Transverse colon (tissue), 4 donors: ENCODE data around the gene FOXO1. TPM values are rescaled to one million over a fixed set of nuclear protein-coding genes. Genes with fewer than 3 reads are reported as not detected.

Source experiments
- DNase-seq: peaks from one replicate; pipeline ENCODE4 v3.0.0-alpha.2; 2019
- H3K27ac ChIP-seq, 4 donors: fragments of 200-600 bp; sonication (generic); 2 replicates each; pipeline ENCODE4 v1.5.1; 2016 to 2018; ENCODE audit warnings: inconsistent platforms in 4 of 4
- H3K27me3 ChIP-seq: fragments of 200-600 bp; sonication (generic); 2 replicates; pipeline ENCODE4 v1.5.1; 2017; ENCODE audit warnings: inconsistent platforms
- H3K36me3 ChIP-seq, 4 donors: fragments of 200-600 bp; sonication (generic); 2 replicates each; pipeline ENCODE4 v1.5.1; 2017 to 2019; ENCODE audit warnings: inconsistent platforms in 4 of 4
- H3K4me1 ChIP-seq, 4 donors: fragments of 200-600 bp; sonication (generic); 2 replicates each; pipeline ENCODE4 v1.5.1; 2017 to 2020; ENCODE audit warnings: inconsistent platforms in 4 of 4
- H3K4me3 ChIP-seq, 4 donors: fragments of 200-600 bp; sonication (generic); 1 replicate in 1 of 4; 2 replicates in 3 of 4; pipeline versions ENCODE4 v1.5.1 to v1.6.1; 2017 to 2019; ENCODE audit warnings: inconsistent platforms in 4 of 4
- H3K9me3 ChIP-seq, 2 donors: fragments of 200-600 bp; sonication (generic); 2 replicates each; pipeline ENCODE4 v1.5.1; 2017 to 2019; ENCODE audit warnings: inconsistent platforms in 2 of 2
- CTCF ChIP-seq, 5 experiments: fragments of 200-600 bp in 3 of 5; fragments of 450-650 bp in 2 of 5; sonication (generic) in 3 of 5; IDR thresholded peaks; 1 replicate in 2 of 5; 2 replicates in 3 of 5; pipeline ENCODE4 v1.5.1; 2016 to 2017; ENCODE audit warnings: antibody characterized with exemption in 5 of 5, inconsistent platforms in 3 of 5, mild to moderate bottlenecking in 2 of 5, moderate library complexity in 1 of 5
- EP300 ChIP-seq: sonication (generic); formaldehyde crosslinking; IDR thresholded peaks from one replicate; pipeline ENCODE4 v1.6.1; 2017; ENCODE audit warnings: antibody characterized with exemption, low read depth
- POLR2A ChIP-seq: fragments of 450-650 bp; IDR thresholded peaks from one replicate; pipeline ENCODE4 v1.6.1; 2016; ENCODE audit warnings: antibody characterized with exemption, mild to moderate bottlenecking, moderate library complexity
- POLR2AphosphoS5 ChIP-seq, 3 donors: sonication (generic); formaldehyde crosslinking; IDR thresholded peaks; one replicate each; pipeline ENCODE4 v1.6.1; 2016; ENCODE audit warnings: antibody characterized with exemption in 3 of 3
- WGBS, 2 donors: methylation state at CpG; one replicate each; pipeline ENCODE4 v1.1.5; 2018; ENCODE audit warnings: low coverage in 1 of 2; 5-methylcytosine and 5-hydroxymethylcytosine counted together
- in situ Hi-C, 4 donors: fragments of 200-750 bp; cut with MboI; loops; one replicate each; pipeline versions ENCODE4 v1.15.0 to v1.15.1; 2017; ENCODE audit warnings: low sequenced_read_pairs in 3 of 4, low pct_ligation_motif_present in 1 of 4, low pct_unique_long_range_greater_than_20kb in 1 of 4
- intact Hi-C: fragments of 100-400 bp; cut with DNase I; formaldehyde crosslinking; loops from one replicate; pipeline ENCODE4 v1.15.1; 2023; ENCODE audit warnings: low total_unique reads
- total RNA-seq, 4 donors: library from RNA; depleted of rRNA; stranded (reverse); fragments of >200 nt; gene quantifications; one replicate each; pipeline ENCODE4 v1.1.0, GENCODE V29; 2016

The FOXO1 gene
- total RNA-seq, 4 donors from 2014 or later: 19.1 to 48.9 (median 38.3) TPM

- H3K9me3 ChIP-seq: no peaks in the 10 kb centered on the region
- H3K4me3 ChIP-seq: no peak overlapping the region
- TF ChIP-seq CTCF (IDR thresholded peaks at IDR 0.05) (no peak), POLR2AphosphoS5 (IDR thresholded peaks at IDR 0.05) (no peak), POLR2A (no peak), EP300 (no peak)
- H3K36me3 ChIP-seq: no peaks in the 10 kb centered on the region
- in situ Hi-C loops: no loop called here
- H3K27ac ChIP-seq: peak overlapping the region in 2 of 4 donors; percentile 14 to 60
- H3K4me1 ChIP-seq: peaks cover 18 to 74% (median 38%) of the 10 kb centered on the region in 4 donors
- H3K27me3 ChIP-seq: no peaks in the 10 kb centered on the region
- no peak for DNase-seq
- WGBS, 2 donors: 83 to 92% methylated on average over 1 to 2 of the region's 2 CpGs
- intact Hi-C loops: loop anchor here (2.0 kb wide), 1 partner anchor 47 kb away; no protein-coding TSS in a partner anchor
These were observed 54.4 kb downstream of the FOXO1 start for GRCh38 chr13:40612041-40612440.

- intact Hi-C loops (loop anchor here (2.0 kb wide), 1 partner anchor 47 kb away; no protein-coding TSS in a partner anchor), in situ Hi-C loops (no loop called here)
- DNase-seq: no peak
- WGBS, 2 donors: 90 to 100% methylated on average over 2 to 7 of the region's 7 CpGs
- Histone ChIP-seq H3K9me3 (no peaks in the 10 kb centered on the region), H3K36me3 (no peaks in the 10 kb centered on the region), H3K27me3 (no peaks in the 10 kb centered on the region), H3K4me1 (peaks cover 18 to 70% (median 38%) of the 10 kb centered on the region in 4 donors), H3K4me3 (no peak overlapping the region), H3K27ac (peak overlapping the region in 1 of 4 donors; percentile 14)
- TF ChIP-seq POLR2AphosphoS5 (IDR thresholded peaks at IDR 0.05) (no peak), CTCF (IDR thresholded peaks at IDR 0.05) (peak in 1 of 5 experiments; percentile 4), POLR2A (no peak), EP300 (no peak)
These were observed 54.8 kb downstream of the FOXO1 start for GRCh38 chr13:40611635-40612034.

- no peaks in the 10 kb centered on the region for H3K27me3 ChIP-seq
- no peak for TF ChIP-seq POLR2AphosphoS5 (IDR thresholded peaks at IDR 0.05)
- no peak for TF ChIP-seq EP300
- TF ChIP-seq CTCF (IDR thresholded peaks at IDR 0.05): no peak
- TF ChIP-seq POLR2A: no peak
- in situ Hi-C loops (no loop called here), intact Hi-C loops (no loop called here)
- peaks cover 18 to 65% (median 38%) of the 10 kb centered on the region in 4 donors for H3K4me1 ChIP-seq
- 44 to 55% methylated on average over 3 of the region's 3 CpGs for WGBS, 2 donors
- H3K4me3 ChIP-seq: no peak overlapping the region
- no peaks in the 10 kb centered on the region for H3K36me3 ChIP-seq
- DNase-seq: no peak
- H3K27ac ChIP-seq: peak overlapping the region in 2 of 4 donors; percentile 19 to 23
- no peaks in the 10 kb centered on the region for H3K9me3 ChIP-seq
These were observed 55.4 kb downstream of the FOXO1 start for GRCh38 chr13:40611004-40611403.

- no peaks in the 10 kb centered on the region for H3K36me3 ChIP-seq
- H3K27me3 ChIP-seq: no peaks in the 10 kb centered on the region
- peak; percentile 30 for DNase-seq
- peaks cover 18 to 59% (median 38%) of the 10 kb centered on the region in 4 donors for H3K4me1 ChIP-seq
- no peaks in the 10 kb centered on the region for H3K9me3 ChIP-seq
- no peak overlapping the region for H3K4me3 ChIP-seq
- no peak for TF ChIP-seq EP300
- TF ChIP-seq POLR2AphosphoS5 (IDR thresholded peaks at IDR 0.05): peak in 1 of 3 donors; percentile 10
- WGBS, 2 donors: 45 to 60% methylated on average over 9 of the region's 9 CpGs
- peak overlapping the region; percentile 6 to 29 (median 21) for H3K27ac ChIP-seq
- in situ Hi-C loops: no loop called here
- intact Hi-C loops: no loop called here
These were observed 56.3 kb downstream of the FOXO1 start for GRCh38 chr13:40609972-40610726.
